NAMALWA (cell line): ENCODE measurements around the gene GRIA1.

ENCODE experiments used
- DNase-seq: peaks from one replicate; pipeline ENCODE4 v3.0.0-alpha.2; 2015; ENCODE audit warnings: low spot score

GRIA1 gene

GRCh38 chr5:153782589-153783361, 292.3 kb downstream of the GRIA1 start:
- no peak for DNase-seq

DNA sequence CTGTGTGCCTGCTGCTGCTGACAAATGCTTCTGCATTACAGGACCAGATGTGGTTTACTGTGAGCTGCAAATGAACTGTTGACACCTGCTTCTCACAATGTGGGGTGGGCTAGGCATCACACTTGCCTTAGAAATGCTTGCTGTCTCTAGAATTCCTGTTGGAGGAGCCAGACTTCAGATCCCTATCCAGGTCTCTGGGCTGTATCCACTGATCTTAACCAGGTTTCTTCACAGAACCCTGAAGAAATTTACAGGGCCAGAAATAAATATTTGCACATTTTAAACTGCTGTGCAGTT, 292.8 kb downstream of the GRIA1 start:
- no peak for DNase-seq

GRCh38 chr5:153784277-153784676, 293.8 kb downstream of the GRIA1 start:
- no peak for DNase-seq

- DNase-seq: no peak
These were observed 300.9 kb downstream of the GRIA1 start for GRCh38 chr5:153791339-153791738.

GRCh38 chr5:153792305-153792704, 301.8 kb downstream of the GRIA1 start:
- no peak for DNase-seq

DNA sequence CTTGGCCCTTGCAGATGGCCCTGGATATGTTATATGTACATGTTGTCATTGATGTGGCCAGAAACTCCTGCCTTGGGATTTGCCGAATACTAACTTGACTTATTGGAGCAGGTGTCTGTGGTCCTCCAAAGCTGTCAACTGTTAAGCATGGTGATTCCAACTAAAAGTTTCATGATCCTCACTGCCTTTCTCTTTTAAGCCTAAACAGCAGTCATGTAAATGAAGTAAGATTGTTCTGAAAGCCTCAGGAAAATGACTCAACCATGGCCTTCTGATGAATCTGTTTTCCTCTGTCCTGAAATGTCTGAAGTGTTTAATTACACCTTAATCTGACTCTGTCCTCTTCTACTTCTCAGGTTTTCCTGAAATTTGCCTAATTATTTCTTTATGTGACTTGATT, 303.2 kb downstream of the GRIA1 start:
- DNase-seq: no peak

GRCh38 chr5:153794327-153794726, 303.9 kb downstream of the GRIA1 start:
- DNase-seq: no peak

- DNase-seq: no peak
These were observed 306.1 kb downstream of the GRIA1 start for GRCh38 chr5:153796527-153796926.

- DNase-seq: no peak
These were observed 307.0 kb downstream of the GRIA1 start for GRCh38 chr5:153797484-153797883.

GRCh38 chr5:153798830-153799229, 308.4 kb downstream of the GRIA1 start:
- DNase-seq: no peak

DNA sequence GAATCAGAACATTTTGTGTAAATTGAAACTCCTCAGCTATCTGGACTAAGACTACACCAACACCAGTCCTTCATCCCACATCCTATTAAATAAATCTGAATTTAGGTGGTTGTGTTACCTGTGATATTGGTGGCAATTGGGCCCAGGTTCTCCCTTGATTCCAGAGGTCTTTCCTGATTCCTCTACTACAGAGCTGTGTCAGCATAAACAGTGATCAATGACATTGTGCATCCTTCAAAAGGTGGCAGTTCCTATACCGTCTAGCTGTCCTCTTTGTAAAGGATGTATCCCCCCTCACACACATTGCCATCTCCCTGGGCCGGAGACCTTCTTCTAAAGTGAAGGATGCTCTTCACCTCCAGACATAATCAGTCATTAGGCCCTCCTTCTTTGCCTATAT, 309.0 kb downstream of the GRIA1 start:
- DNase-seq: no peak

DNA sequence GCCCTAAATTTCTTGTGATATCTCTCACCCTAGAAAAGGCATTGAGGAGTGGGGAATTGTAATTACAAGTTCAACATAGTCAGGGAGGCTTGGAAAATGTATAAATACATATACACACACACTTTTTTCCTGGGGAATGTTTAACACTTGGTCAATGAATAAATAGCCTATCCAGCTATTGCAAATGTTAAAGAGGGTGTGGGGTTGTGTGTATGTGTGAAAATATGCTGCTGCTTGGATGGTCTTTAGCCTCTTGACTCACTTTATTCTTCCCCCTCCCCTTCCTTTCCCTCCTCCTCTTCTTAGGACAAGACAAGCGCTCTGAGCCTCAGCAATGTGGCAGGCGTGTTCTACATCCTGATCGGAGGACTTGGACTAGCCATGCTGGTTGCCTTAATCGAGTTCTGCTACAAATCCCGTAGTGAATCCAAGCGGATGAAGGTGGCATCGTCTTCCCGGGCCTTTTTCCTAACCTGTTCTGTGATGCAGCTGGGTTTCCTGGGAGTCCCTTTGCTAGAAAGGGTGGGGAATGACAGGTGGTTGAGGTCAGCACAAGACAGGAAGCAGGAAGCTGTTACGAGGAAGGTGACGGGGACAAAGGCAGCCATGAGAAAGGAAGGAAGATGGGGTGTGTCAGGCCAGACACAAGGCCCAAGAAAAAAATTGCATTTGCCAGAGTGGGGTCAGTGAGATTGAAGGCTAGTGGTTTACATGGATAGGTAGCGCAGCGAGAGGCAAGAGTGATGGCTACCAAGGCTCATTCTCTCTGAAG, 311.8 kb downstream of the GRIA1 start:
- DNase-seq: no peak

DNA sequence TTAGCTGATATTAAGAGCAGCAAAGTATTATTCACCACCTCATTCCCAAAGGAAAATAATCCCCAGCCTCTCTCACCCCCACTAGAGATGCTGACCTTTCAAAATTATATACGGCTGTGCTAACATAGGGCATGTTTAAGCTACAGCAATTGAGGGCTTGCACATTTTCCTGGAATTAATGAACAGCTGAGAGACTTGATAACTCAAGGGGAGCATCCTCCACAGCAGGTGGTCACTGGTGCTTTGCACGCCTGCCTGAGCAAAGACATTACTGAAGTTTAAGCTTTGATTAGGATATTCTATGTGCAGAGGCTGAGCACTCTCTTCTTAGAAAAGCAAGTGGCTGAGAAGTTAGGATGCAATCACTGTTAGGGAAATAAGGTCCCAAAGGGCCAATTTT, 317.3 kb downstream of the GRIA1 start:
- DNase-seq: no peak

GRCh38 chr5:153809166-153809565, 318.7 kb downstream of the GRIA1 start:
- no peak for DNase-seq

DNA sequence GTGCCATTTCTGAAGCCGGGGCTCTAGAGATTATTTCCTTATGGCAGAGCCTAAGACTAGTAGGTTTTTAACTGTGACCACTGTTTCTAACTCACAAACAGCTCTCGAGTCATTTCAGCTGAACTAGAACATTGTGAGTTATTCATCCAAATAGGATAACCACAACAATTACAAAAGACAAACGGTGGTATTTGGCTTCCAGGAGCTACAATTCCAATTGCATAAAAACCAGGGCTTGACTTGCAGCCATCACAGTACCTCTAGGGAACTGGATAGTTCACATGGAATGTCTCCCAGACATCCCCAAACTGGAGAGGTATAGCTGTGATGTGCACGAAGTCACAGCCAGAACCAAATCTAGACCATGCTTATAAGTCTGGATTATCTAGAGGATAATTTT, 323.4 kb downstream of the GRIA1 start:
- no peak for DNase-seq

DNA sequence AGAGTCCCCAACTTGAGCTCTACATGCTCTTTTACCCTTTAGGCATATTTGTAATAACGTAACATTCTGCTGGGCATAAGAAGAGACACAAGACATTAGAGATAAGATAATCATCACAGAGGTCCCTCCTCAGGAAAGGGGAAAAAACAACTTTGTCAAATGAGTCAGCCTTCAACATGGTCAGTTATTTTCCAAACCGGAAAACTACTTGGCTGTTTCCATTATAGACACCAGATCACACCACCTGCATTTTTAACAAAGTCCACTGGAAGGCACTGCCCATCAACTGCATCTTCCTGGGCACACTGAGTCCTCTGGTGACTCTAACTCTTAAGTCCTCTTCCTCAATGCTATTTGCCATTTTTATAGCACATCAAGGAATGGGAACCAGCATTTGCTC, 326.4 kb downstream of the GRIA1 start:
- no peak for DNase-seq

DNA sequence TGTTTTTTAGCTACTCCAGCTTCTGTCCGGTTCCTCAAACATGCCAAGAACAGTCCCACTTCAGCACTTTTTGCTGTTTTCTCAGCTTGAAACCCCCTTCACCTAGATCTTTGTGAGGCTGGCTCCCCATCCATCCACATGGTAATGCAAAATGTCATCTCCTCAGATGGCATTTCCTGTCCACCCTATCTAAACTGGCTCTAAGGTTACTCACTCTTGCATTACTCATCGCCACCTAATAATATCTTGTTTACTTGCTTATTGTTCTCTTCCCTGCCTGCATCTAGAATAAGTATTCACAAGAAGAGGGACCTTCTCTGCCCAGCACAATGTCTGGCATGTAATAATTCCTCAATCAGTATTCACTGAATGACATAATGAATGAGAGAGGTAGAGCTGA, 328.2 kb downstream of the GRIA1 start:
- DNase-seq: no peak

- no peak for DNase-seq
These were observed 332.6 kb downstream of the GRIA1 start for GRCh38 chr5:153823036-153823435.

GRCh38 chr5:153824909-153825308, 334.4 kb downstream of the GRIA1 start:
- DNase-seq: no peak

GRCh38 chr5:153827397-153827796, 336.9 kb downstream of the GRIA1 start:
- DNase-seq: peak; percentile 11

DNA sequence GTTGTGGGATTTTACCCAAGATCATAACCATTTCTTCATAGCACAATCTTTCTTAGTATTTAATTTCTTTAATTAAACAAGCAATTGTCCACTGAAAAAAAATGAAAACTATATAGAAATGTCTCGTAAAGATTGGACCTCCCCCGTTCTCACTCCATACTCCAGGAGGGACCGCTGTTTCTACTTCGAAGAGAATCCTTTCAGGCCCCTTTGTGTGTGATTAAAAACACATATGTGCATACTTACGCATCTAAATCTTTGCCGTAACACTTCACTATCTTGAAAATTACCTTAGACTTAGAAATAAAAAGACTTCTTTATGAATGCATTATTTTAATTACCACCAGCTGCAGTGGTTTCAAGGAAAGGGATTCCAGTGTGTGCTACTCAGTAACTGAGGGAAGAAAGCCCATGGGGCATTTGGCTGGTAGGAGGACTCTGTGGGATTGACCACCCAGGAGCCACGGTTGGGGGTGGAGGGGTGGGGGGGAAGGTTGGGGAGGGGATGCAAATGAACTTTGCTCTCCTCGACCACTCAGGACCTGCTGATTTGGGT, 339.1 kb downstream of the GRIA1 start:
- no peak for DNase-seq

DNA sequence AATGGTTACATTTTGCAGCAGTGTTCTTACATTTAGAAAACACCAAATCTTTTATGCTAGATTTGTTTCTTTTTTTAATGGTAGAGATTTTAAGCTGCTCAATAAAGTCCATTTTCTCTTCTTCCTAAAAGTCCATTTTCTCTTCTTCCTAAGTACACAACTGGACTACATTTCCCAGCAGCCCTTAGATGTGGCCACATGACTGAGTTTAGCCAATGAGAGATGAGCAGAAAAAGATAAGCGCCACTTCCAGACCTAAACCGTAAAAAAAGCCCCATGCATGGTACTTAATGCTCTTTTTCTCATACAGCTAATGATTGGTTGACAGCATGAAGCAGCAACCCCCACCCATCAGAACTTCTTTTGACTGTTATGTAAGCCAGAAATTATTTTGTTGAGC, 341.5 kb downstream of the GRIA1 start:
- peak; percentile 77 for DNase-seq

DNA sequence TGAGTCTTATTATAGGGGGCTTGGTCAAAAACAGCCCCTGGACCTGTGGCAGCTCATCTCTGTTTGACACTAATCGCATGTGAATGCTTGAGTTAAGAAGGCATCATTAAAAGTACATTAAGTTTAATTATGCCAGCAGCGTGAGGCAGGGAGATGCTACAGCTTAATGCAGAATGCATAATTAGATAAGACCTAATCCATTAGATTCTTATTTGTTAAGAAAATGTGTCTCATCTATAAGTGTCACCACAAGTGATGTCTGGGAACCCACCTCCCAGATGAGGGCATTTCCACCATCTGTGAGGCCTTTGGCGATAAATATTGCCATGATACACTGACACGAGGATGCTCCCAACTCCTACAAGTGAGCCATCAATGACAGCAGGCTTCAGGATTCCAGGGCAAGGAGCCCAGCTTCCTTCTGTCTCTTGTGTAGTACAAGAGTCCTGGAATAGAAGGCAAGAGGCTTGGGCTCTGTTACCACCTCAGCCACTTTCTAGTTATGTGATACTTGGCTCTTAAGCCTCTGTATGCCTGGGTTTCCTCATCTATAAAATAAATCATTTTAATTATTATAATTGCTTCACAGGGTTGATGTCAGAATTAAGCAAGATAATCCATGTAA, 345.5 kb downstream of the GRIA1 start:
- no peak for DNase-seq
